GM12865 (cell line): ENCODE results near the gene RNF167.

ENCODE experiments used
- DNase-seq: peaks from one replicate; pipeline ENCODE4 v3.0.0; 2010; ENCODE audit warnings: low read depth
- H3K4me3 ChIP-seq: 2 replicates; pipeline ENCODE4 v1.5.1; 2011; ENCODE audit warnings: mild to moderate bottlenecking, low read depth, low read length, control low read depth
- TF ChIP-seq, protein P1 (sequence below): IDR thresholded peaks from 2 replicates; pipeline ENCODE4 v1.5.1; 2011; ENCODE audit warnings: low read length, control low read depth, low read depth, inconsistent platforms; ENCODE audit not compliant: insufficient read depth; ENCODE audit errors: missing control alignments

The RNF167 gene

GRCh38 chr17:4895121-4895520, 44.9 kb upstream of the RNF167 start:
- TF ChIP-seq, protein P1, sequence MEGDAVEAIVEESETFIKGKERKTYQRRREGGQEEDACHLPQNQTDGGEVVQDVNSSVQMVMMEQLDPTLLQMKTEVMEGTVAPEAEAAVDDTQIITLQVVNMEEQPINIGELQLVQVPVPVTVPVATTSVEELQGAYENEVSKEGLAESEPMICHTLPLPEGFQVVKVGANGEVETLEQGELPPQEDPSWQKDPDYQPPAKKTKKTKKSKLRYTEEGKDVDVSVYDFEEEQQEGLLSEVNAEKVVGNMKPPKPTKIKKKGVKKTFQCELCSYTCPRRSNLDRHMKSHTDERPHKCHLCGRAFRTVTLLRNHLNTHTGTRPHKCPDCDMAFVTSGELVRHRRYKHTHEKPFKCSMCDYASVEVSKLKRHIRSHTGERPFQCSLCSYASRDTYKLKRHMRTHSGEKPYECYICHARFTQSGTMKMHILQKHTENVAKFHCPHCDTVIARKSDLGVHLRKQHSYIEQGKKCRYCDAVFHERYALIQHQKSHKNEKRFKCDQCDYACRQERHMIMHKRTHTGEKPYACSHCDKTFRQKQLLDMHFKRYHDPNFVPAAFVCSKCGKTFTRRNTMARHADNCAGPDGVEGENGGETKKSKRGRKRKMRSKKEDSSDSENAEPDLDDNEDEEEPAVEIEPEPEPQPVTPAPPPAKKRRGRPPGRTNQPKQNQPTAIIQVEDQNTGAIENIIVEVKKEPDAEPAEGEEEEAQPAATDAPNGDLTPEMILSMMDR, result no peak
- DNase-seq, result no peak

GRCh38 chr17:4895657-4896331, 44.3 kb upstream of the RNF167 start:
- DNase-seq, result no peak
- TF ChIP-seq, protein P1, result no peak
- H3K4me3 ChIP-seq, result no peak overlapping the region

More at GRCh38 chr17:4895121-4895520, 44.9 kb upstream of the RNF167 start:
- no peak overlapping the region for H3K4me3 ChIP-seq

GRCh38 chr17:4896332-4897197, 43.5 kb upstream of the RNF167 start:
- TF ChIP-seq, protein P1, result no peak
- no peak for DNase-seq
- no peak overlapping the region for H3K4me3 ChIP-seq

- H3K4me3 ChIP-seq, result no peak overlapping the region
- TF ChIP-seq, protein P1, result no peak
- no peak for DNase-seq
Observed at GRCh38 chr17:4897198-4897687, 42.8 kb upstream of the RNF167 start.

DNA sequence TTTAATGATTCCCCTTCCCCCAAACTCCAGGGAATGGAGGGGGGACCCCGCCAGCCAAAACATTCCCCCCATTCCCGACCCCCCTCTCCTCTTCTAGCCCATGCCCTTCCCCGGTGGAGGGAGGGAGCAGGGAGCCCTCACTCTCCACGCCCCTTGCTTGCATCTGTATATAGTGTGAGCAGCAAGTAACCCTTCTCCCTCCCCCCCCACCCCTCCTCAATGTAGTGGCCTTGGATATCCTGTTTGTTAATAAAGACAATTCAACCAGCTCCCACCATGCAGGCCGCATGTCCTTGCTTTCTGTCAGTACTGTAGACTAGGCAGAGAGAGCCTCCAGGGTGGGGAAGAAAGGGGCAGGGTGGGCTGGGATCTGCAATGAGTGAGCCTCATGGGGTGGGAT, 42.3 kb upstream of the RNF167 start:
- TF ChIP-seq, protein P1, result no peak
- DNase-seq, result no peak
- H3K4me3 ChIP-seq, result no peak overlapping the region

- TF ChIP-seq, protein P1, result no peak
- no peak for DNase-seq
- H3K4me3 ChIP-seq, result no peak overlapping the region
Observed at GRCh38 chr17:4898351-4898750, 41.7 kb upstream of the RNF167 start.
